Measurements from ENCODE around the gene TBC1D3B. TPM values are rescaled to one million over a fixed set of nuclear protein-coding genes. Genes with fewer than 3 reads are reported as not detected.

TBC1D3B gene
- total and polyA plus RNA-seq, 10 of the 15 experiments (the other 5 are each of a cell fraction or from before 2014, with no cell fraction given), result 0.67 to 8.5 (median 1.7) TPM; not detected in 2

GRCh38 chr17:36205637-36206485 is 29.4 kb upstream of the TBC1D3B start (continued):
- TF ChIP-seq POU2F2 (IDR thresholded peaks at IDR 0.05; ENCODE audit: borderline replicate concordance, low read depth, low read length) (no peak), USF1 (IDR thresholded peaks at IDR 0.05; ENCODE audit: borderline replicate concordance, extremely low read length, insufficient read depth, low read depth, low read length) (no peak)

- Histone ChIP-seq H2AFZ (ENCODE audit: control insufficient read depth, low read depth, low read length) (no peak overlapping the region), H3K4me1 (ENCODE audit: control insufficient read depth, insufficient read depth, low read length) (peaks cover 28% of the 10 kb centered on the region), H3K27ac (ENCODE audit: control insufficient read depth, insufficient read depth) (no peak overlapping the region), H3K9ac (ENCODE audit: control insufficient read depth, insufficient read depth, low read length) (no peak overlapping the region), H3K79me2 (ENCODE audit: control insufficient read depth, insufficient read depth, low read length) (no peaks in the 10 kb centered on the region), H3K27me3 (replicated peaks in 1 of 2; ENCODE audit: control insufficient read depth in 2 of 2, insufficient read depth in 2 of 2, low read length in 1 of 2) (no peaks in the 10 kb centered on the region), H3K4me2 (ENCODE audit: control insufficient read depth, insufficient read depth) (no peak overlapping the region), H4K20me1 (ENCODE audit: control insufficient read depth, insufficient read depth) (no peaks in the 10 kb centered on the region), H3K4me3 (no peak overlapping the region), H3K9me3 (replicated peaks; ENCODE audit: control insufficient read depth, insufficient read depth, low read length) (no peaks in the 10 kb centered on the region), H3K36me3 (ENCODE audit: control insufficient read depth in 2 of 2, insufficient read depth in 2 of 2, low read length in 1 of 2) (no peaks in the 10 kb centered on the region)
- FAIRE-seq (no peak), DNase-seq (ENCODE audit: low read depth, low spot score) (no peak), ATAC-seq (no peak)
- in situ Hi-C loops (cut with MboI) (no loop called here), intact Hi-C loops (cut with micrococcal nuclease; ENCODE audit: unreplicated experiment) (no loop called here)
- ChIA-PET RAD21 (ENCODE audit: unreplicated experiment) (interaction anchor here (1.1 to 1.5 kb wide), 2 partner anchors 8 to 441 kb away, joined by 3 to 4 read pairs; partner anchors contain the start of genes CCL3L1 and CCL3L3), POLR2A (no interaction called here), SMC1A (ENCODE audit: uncharacterized antibody, unreplicated experiment) (no interaction called here), CTCF (no interaction called here)
- BruUV-seq (replicated peaks), result no TSS peak
- WGBS (ENCODE audit: insufficient coverage, insufficient replicate concordance, low lambda C conversion rate, missing lambda C conversion rate), result 98% methylated on average over 7 of the region's 7 CpGs
- no peak for TF ChIP-seq USF2 (IDR thresholded peaks at IDR 0.05; ENCODE audit: borderline replicate concordance, low read depth, low read length)
- no peak for TF ChIP-seq TARDBP (IDR thresholded peaks at IDR 0.05; ENCODE audit: borderline replicate concordance)
- TF ChIP-seq IKZF1 (conservative IDR thresholded peaks at IDR 0.05), result no peak
- TF ChIP-seq BACH1 (IDR thresholded peaks at IDR 0.05; ENCODE audit: borderline replicate concordance), result no peak
- no peak for TF ChIP-seq ZZZ3 (IDR thresholded peaks at IDR 0.05; ENCODE audit: control insufficient read depth, insufficient read length, low read depth)
- TF ChIP-seq SUZ12 (IDR thresholded peaks at IDR 0.05; ENCODE audit: unreplicated experiment), result no peak
- no peak for TF ChIP-seq FOXM1 (IDR thresholded peaks at IDR 0.05; ENCODE audit: low read depth, low read length)
- TF ChIP-seq GABPA (IDR thresholded peaks at IDR 0.05; ENCODE audit: low read depth), result no peak
- TF ChIP-seq CEBPZ (IDR thresholded peaks at IDR 0.05; ENCODE audit: low read depth, low read length), result no peak
- no peak for TF ChIP-seq MAX (IDR thresholded peaks at IDR 0.05; ENCODE audit: low read depth, low read length)
- TF ChIP-seq RB1 (IDR thresholded peaks at IDR 0.05; ENCODE audit: borderline replicate concordance), result no peak
Observed at GRCh38 chr17:36204724-36205500, 28.5 kb upstream of the TBC1D3B start.
